Kidney (tissue), 14 donors: ENCODE measurements around the gene APBB3. TPM values are rescaled to one million over a fixed set of nuclear protein-coding genes. Genes with fewer than 3 reads are reported as not detected.

Source experiments
- DNase-seq, 5 donors: peaks; one replicate each; pipeline ENCODE4 v3.0.0-alpha.2; 2013 to 2020
- FAIRE-seq: peaks from 2 replicates; lab custom pipeline; 2012; peaks lifted over from hg19 to GRCh38; lab: Jason Lieb, UNC
- H3K27ac ChIP-seq, 2 donors: one replicate each; pipeline ENCODE4 v1.7.0; 2013; ENCODE audit warnings: low read depth in 2 of 2, low read length in 2 of 2, inconsistent platforms in 1 of 2
- H3K27me3 ChIP-seq: one replicate; pipeline ENCODE4 v1.7.1; 2013; ENCODE audit warnings: low read length, inconsistent platforms; ENCODE audit not compliant: control insufficient read depth, insufficient read depth
- H3K36me3 ChIP-seq, 3 donors: one replicate each; pipeline versions ENCODE4 v1.7.0 to v1.7.1; 2013; ENCODE audit warnings: low read length in 3 of 3, control low read depth in 1 of 3, inconsistent platforms in 1 of 3; ENCODE audit not compliant: insufficient read depth in 3 of 3, control insufficient read depth in 2 of 3
- H3K4me1 ChIP-seq, 3 donors: one replicate each; pipeline versions ENCODE4 v1.7.0 to v1.7.1; 2013; ENCODE audit warnings: low read length in 3 of 3, inconsistent platforms in 1 of 3, low read depth in 1 of 3; ENCODE audit not compliant: control insufficient read depth in 2 of 3, insufficient read depth in 2 of 3
- H3K4me3 ChIP-seq, 3 donors: one replicate each; pipeline versions ENCODE4 v1.7.0 to v1.8.1; 2013; ENCODE audit warnings: low read length in 3 of 3, control low read depth in 1 of 3, inconsistent platforms in 1 of 3
- H3K9ac ChIP-seq, 3 donors: one replicate each; pipeline versions ENCODE4 v1.7.0 to v1.7.1; 2013; ENCODE audit warnings: low read length in 3 of 3, control low read depth in 1 of 3, inconsistent platforms in 1 of 3
- H3K9me3 ChIP-seq, 3 donors: one replicate each; pipeline versions ENCODE4 v1.7.0 to v1.7.1; 2013; ENCODE audit warnings: low read length in 3 of 3, control low read depth in 1 of 3, inconsistent platforms in 1 of 3; ENCODE audit not compliant: control insufficient read depth in 2 of 3, insufficient read depth in 1 of 3
- intact Hi-C: fragments of 100-400 bp; cut with DNase I; formaldehyde crosslinking; loops from one replicate; pipeline ENCODE4 v1.11.1; 2022
- polyA plus RNA-seq: library from polyadenylated mRNA; stranded (reverse); fragments of 350-450 nt; fragmentation: Illumina TruSeq; extraction: RNeasy Lipid Tissue Mini Kit (QIAGEN cat#74804); gene quantifications from one replicate; pipeline ENCODE4 v1.2.3, GENCODE V29; 2014; ENCODE audit warnings: low read depth, low replicate concordance; ENCODE audit not compliant: insufficient read depth
- total RNA-seq: library from RNA; stranded (reverse); fragmentation: NEBNext Ultra II Directional; extraction: Animal tissue kit (Norgen Biotek cat#: 25700); gene quantifications from one replicate; pipeline ENCODE4 v1.2.1, GENCODE V29; 2021
- TF ChIP-seq, protein P1 (sequence below): IDR thresholded peaks from 3 replicates; pipeline ENCODE4 v1.5.1; 2012; ENCODE audit warnings: mild to moderate bottlenecking, moderate library complexity, borderline replicate concordance; ENCODE audit not compliant: insufficient read depth; ENCODE audit errors: extremely low read depth
- donor health status: control.
- donor health status: control.
- donor health status: control.
- donor health status: control.
- donor health status: control.
- donor health status: DM: yes; HTN: yes; CAD: no.
- donor health status: Normal renal cell carcinoma (clear cell type).

APBB3 gene
- total and polyA plus RNA-seq, 2 donors from 2014 or later: 19.6 to 33.9 TPM

DNA sequence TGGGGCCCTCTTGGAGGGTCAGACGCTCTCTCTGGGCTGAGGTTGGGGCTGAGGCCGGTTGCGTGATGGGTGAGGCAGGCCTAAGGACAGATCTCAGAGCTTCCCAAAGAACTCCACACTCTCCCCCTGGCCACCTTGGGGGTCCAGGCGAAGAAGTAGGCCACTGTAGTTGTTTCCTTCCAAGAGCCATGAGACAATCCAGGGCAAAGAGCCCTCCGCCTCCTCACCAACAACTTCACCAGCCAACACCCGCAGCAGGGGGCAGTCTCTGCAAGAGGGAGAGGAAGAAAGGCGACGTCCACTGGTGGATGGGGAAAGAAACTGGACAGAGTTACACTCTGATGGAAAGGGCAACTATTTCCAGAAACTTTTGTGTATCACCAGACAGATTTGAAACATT is 10.9 kb upstream of the APBB3 start:
- FAIRE-seq (no peak), DNase-seq (peak in 1 of 5 donors; percentile 22)
- TF ChIP-seq, protein P1, sequence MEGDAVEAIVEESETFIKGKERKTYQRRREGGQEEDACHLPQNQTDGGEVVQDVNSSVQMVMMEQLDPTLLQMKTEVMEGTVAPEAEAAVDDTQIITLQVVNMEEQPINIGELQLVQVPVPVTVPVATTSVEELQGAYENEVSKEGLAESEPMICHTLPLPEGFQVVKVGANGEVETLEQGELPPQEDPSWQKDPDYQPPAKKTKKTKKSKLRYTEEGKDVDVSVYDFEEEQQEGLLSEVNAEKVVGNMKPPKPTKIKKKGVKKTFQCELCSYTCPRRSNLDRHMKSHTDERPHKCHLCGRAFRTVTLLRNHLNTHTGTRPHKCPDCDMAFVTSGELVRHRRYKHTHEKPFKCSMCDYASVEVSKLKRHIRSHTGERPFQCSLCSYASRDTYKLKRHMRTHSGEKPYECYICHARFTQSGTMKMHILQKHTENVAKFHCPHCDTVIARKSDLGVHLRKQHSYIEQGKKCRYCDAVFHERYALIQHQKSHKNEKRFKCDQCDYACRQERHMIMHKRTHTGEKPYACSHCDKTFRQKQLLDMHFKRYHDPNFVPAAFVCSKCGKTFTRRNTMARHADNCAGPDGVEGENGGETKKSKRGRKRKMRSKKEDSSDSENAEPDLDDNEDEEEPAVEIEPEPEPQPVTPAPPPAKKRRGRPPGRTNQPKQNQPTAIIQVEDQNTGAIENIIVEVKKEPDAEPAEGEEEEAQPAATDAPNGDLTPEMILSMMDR: peak; percentile 26
- Histone ChIP-seq H3K4me3 (no peak overlapping the region), H3K36me3 (no peaks in the 10 kb centered on the region), H3K9ac (no peak overlapping the region), H3K9me3 (no peaks in the 10 kb centered on the region), H3K27ac (no peak overlapping the region), H3K4me1 (no peaks in the 10 kb centered on the region), H3K27me3 (no peaks in the 10 kb centered on the region)
- intact Hi-C loops: no loop called here

DNA sequence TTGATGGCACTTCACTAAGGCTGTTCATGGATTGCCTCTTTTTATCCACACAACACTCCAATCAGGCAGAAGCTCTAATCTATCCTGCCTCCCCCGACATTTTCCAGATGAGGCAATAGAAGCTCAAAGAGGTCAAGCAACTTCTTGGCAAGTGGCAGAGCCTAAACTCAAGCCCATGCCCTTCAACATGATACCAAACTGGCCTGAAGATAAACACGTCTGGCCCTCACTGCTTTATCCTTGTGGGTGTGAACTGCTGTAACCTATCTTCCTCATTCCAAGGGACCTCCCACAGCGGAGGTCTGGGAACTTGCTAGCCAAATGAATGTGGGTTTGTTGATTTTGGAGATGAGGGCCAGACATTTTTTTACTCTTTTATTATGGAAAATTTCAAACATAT is 9.8 kb upstream of the APBB3 start:
- Histone ChIP-seq H3K4me1 (peaks cover 0 to 3% (median 0%) of the 10 kb centered on the region in 3 donors), H3K27ac (no peak overlapping the region)
- no peak for FAIRE-seq

DNA sequence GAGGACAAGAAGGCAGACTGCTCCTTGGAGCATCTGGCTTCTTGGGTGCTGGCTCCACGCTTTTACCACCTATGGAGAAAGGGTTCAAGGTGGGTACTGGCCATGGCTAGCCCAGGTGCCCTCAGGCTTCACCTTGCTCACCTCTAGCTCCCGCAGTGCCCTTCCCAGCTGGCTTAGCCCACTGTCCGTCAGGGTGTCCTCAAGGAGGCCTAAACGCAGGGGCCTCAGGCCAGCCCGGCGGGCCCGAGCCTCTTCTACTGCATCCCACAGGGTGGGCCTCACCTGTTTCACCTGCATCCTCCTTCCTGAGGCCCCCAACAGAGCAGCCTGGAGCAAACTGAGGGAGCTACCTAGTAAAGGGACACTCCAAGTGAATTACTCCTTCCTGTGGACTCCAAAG is 9.3 kb upstream of the APBB3 start:
- H3K9ac ChIP-seq: no peak overlapping the region
- TF ChIP-seq, protein P1: no peak
- DNase-seq: no peak
- no peak overlapping the region for H3K4me3 ChIP-seq
- intact Hi-C loops: no loop called here
- no peak overlapping the region for H3K27ac ChIP-seq
- no peak for FAIRE-seq
- peaks cover 0 to 5% (median 0%) of the 10 kb centered on the region in 3 donors for H3K4me1 ChIP-seq
- H3K27me3 ChIP-seq: no peaks in the 10 kb centered on the region
- H3K36me3 ChIP-seq: peaks cover 0 to 2% (median 0%) of the 10 kb centered on the region in 3 donors
- no peaks in the 10 kb centered on the region for H3K9me3 ChIP-seq

More for the DNA sequence above, 9.8 kb upstream of the APBB3 start:
- TF ChIP-seq, protein P1: no peak
- Histone ChIP-seq H3K36me3 (no peaks in the 10 kb centered on the region), H3K4me3 (no peak overlapping the region), H3K9ac (no peak overlapping the region), H3K27me3 (no peaks in the 10 kb centered on the region), H3K9me3 (no peaks in the 10 kb centered on the region)
- intact Hi-C loops: no loop called here
- DNase-seq: no peak

DNA sequence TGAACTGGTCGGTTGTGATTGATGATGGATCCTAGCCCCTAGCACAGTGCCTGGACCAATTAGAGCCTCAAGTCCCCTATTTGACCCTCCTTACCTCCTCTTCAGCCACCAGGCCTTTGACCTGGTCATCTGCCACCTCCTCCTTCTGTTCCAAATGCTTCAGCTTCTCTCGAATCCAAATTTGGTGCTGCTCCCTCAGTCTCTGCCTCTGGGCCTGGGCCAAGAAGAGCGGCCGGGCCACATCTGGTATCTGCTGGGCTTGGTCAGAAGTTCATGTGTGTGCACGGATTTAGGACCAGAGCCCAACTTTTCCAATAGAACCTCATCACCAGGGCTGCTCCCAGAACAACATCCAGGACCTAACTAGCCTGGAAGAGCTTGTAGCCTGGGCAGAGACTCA is 6.7 kb upstream of the APBB3 start:
- FAIRE-seq (no peak), DNase-seq (peak in 1 of 5 donors; percentile 92)
- Histone ChIP-seq H3K9ac (no peak overlapping the region), H3K4me1 (peaks cover 0 to 18% (median under 1%) of the 10 kb centered on the region in 3 donors), H3K27me3 (no peaks in the 10 kb centered on the region), H3K36me3 (peaks cover 0 to 16% (median 13%) of the 10 kb centered on the region in 3 donors), H3K9me3 (no peaks in the 10 kb centered on the region), H3K4me3 (no peak overlapping the region), H3K27ac (no peak overlapping the region)
- TF ChIP-seq, protein P1: no peak
- intact Hi-C loops: no loop called here
